IMR-90 (cell line): Measurements from ENCODE around the gene CD82. TPM values are rescaled to one million over a fixed set of nuclear protein-coding genes. Genes with fewer than 3 reads are reported as not detected.

Experiments
- ATAC-seq: fragments of 200-7000 bp; cut with Tn5 transposase; 2 replicates; pipeline ENCODE4 v1.9.1; 2020; ENCODE audit warnings: low read depth, mild to moderate bottlenecking, moderate library complexity
- BruUV-seq: library from RNA; stranded (reverse); fragments of 400-500 nt; replicated peaks from 2 replicates; lab custom pipeline; 2021; lab: Mats Ljungman, UMichigan
- CTCF ChIA-PET: fragments of 300-600 bp; formaldehyde crosslinking; extraction: SDS; loops from one replicate; lab custom pipeline; 2021; ENCODE audit warnings: antibody characterized with exemption; lab: Yijun Ruan, JAX
- POLR2A ChIA-PET: fragments of 300-600 bp; sonication (Branson Sonifier 250); formaldehyde crosslinking; loops from one replicate; lab custom pipeline; 2022; ENCODE audit warnings: antibody characterized with exemption; ENCODE audit not compliant: unreplicated experiment; lab: Charles Lee
- DNase-seq: peaks from one replicate; pipeline ENCODE4 v3.0.0; 2013
- H2AFZ ChIP-seq: replicated peaks from 2 replicates; pipeline ENCODE3; 2013; ENCODE audit warnings: low read length, mild to moderate bottlenecking; ENCODE audit not compliant: poor library complexity
- H2AK5ac ChIP-seq: 2 replicates; pipeline ENCODE4 v1.6.1; 2013; ENCODE audit warnings: low read depth, low read length, inconsistent platforms
- H2AK9ac ChIP-seq: replicated peaks from 2 replicates; pipeline ENCODE3; 2013; ENCODE audit warnings: mild to moderate bottlenecking, low read depth, low read length, moderate library complexity; ENCODE audit not compliant: poor library complexity
- H2BK120ac ChIP-seq: 2 replicates; pipeline ENCODE4 v1.6.1; 2013; ENCODE audit warnings: low read depth, low read length, inconsistent platforms
- H2BK15ac ChIP-seq: 3 replicates; pipeline ENCODE4 v1.6.1; 2013; ENCODE audit warnings: low read depth, low read length, inconsistent platforms
- H2BK20ac ChIP-seq: 2 replicates; pipeline ENCODE4 v1.6.1; 2013; ENCODE audit warnings: low read depth, mild to moderate bottlenecking, inconsistent platforms, low read length, moderate library complexity
- H2BK5ac ChIP-seq: 2 replicates; pipeline ENCODE4 v1.6.1; 2013; ENCODE audit warnings: mild to moderate bottlenecking, low read depth, low read length, inconsistent platforms; ENCODE audit not compliant: poor library complexity, severe bottlenecking
- H3K14ac ChIP-seq: replicated peaks from 2 replicates; pipeline ENCODE4 v1.6.1; 2013; ENCODE audit warnings: low read depth, low read length, inconsistent platforms
- H3K18ac ChIP-seq: 2 replicates; pipeline ENCODE4 v1.6.1; 2013; ENCODE audit warnings: low read depth, low read length, control low read depth
- H3K23ac ChIP-seq: 2 replicates; pipeline ENCODE4 v1.6.1; 2013; ENCODE audit warnings: low read depth, low read length, inconsistent platforms
- H3K27ac ChIP-seq: 2 replicates; pipeline ENCODE4 v1.5.1; 2013; ENCODE audit warnings: mild to moderate bottlenecking, control low read depth, low read length; ENCODE audit not compliant: insufficient read depth
- H3K27me3 ChIP-seq: 2 replicates; pipeline ENCODE4 v1.6.1; 2013; ENCODE audit warnings: low read length; ENCODE audit not compliant: control insufficient read depth, insufficient read depth
- H3K36me3 ChIP-seq: 2 replicates; pipeline ENCODE4 v1.6.1; 2013; ENCODE audit warnings: low read length, mixed read lengths; ENCODE audit not compliant: control insufficient read depth, insufficient read depth
- H3K4ac ChIP-seq: 2 replicates; pipeline ENCODE4 v1.6.1; 2013; ENCODE audit warnings: low read depth, low read length, inconsistent platforms
- H3K4me1 ChIP-seq: 2 replicates; pipeline ENCODE4 v1.6.1; 2013; ENCODE audit warnings: low read length, mixed read lengths; ENCODE audit not compliant: control insufficient read depth, insufficient read depth
- H3K4me2 ChIP-seq: 2 replicates; pipeline ENCODE4 v1.6.1; 2013; ENCODE audit warnings: low read depth, mild to moderate bottlenecking, control low read depth, low read length, moderate library complexity
- H3K4me3 ChIP-seq: 2 replicates; pipeline ENCODE4 v1.5.1; 2013; ENCODE audit warnings: low read depth, mild to moderate bottlenecking, control low read depth, low read length, moderate library complexity; ENCODE audit not compliant: insufficient read depth
- H3K56ac ChIP-seq: 2 replicates; pipeline ENCODE4 v1.6.1; 2013; ENCODE audit warnings: low read length, inconsistent platforms; ENCODE audit not compliant: insufficient read depth; ENCODE audit errors: extremely low read depth
- H3K79me1 ChIP-seq, 2 experiments: 2 replicates each; pipeline ENCODE4 v1.6.1; 2013; ENCODE audit warnings: low read length in 2 of 2, inconsistent platforms in 1 of 2, low read depth in 1 of 2
- H3K9ac ChIP-seq: 2 replicates; pipeline ENCODE4 v1.6.1; 2013; ENCODE audit warnings: low read depth, low read length, control low read depth
- H3K9me1 ChIP-seq: 2 replicates; pipeline ENCODE4 v1.6.1; 2013; ENCODE audit warnings: low read length, inconsistent platforms; ENCODE audit not compliant: insufficient read depth
- H3K9me3 ChIP-seq: 2 replicates; pipeline ENCODE4 v1.6.1; 2013; ENCODE audit warnings: low read length; ENCODE audit not compliant: control insufficient read depth, insufficient read depth
- H4K20me1 ChIP-seq: 2 replicates; pipeline ENCODE4 v1.6.1; 2013; ENCODE audit warnings: low read length, inconsistent platforms; ENCODE audit not compliant: insufficient read depth
- H4K5ac ChIP-seq: 2 replicates; pipeline ENCODE4 v1.6.1; 2013; ENCODE audit warnings: mild to moderate bottlenecking, low read depth, low read length, control low read depth
- H4K8ac ChIP-seq, 2 experiments: 2 replicates each; pipeline ENCODE4 v1.6.1; 2013; ENCODE audit warnings: low read depth in 2 of 2, low read length in 2 of 2, control low read depth in 1 of 2, inconsistent platforms in 1 of 2
- H4K91ac ChIP-seq: 2 replicates; pipeline ENCODE4 v1.6.1; 2013; ENCODE audit warnings: low read depth, low read length, inconsistent platforms; ENCODE audit not compliant: insufficient read depth
- BHLHE40 ChIP-seq: fragments of 150-350 bp; IDR thresholded peaks from 2 replicates; pipeline ENCODE4 v1.6.1; 2016; ENCODE audit warnings: mild to moderate bottlenecking, low read depth, low read length
- CTCF ChIP-seq: conservative IDR thresholded peaks from 2 replicates; pipeline ENCODE4 v1.5.1; 2012; ENCODE audit warnings: mild to moderate bottlenecking, low read depth, low read length, improper control_type of control experiment
- MAFK ChIP-seq: IDR thresholded peaks from 2 replicates; pipeline ENCODE4 v1.6.1; 2012; ENCODE audit warnings: low read depth, low read length, improper control_type of control experiment
- MAZ ChIP-seq: IDR thresholded peaks from 2 replicates; pipeline ENCODE4 v1.6.1; 2012; ENCODE audit warnings: low read depth, mild to moderate bottlenecking, low read length, improper control_type of control experiment, moderate library complexity, borderline replicate concordance
- MXI1 ChIP-seq: IDR thresholded peaks from 2 replicates; pipeline ENCODE4 v1.6.1; 2012; ENCODE audit warnings: low read depth, mild to moderate bottlenecking, low read length, moderate library complexity, borderline replicate concordance
- NFE2L2 ChIP-seq: fragments of 150-350 bp; IDR thresholded peaks from 2 replicates; pipeline ENCODE4 v1.6.1; 2016; ENCODE audit warnings: low read depth, mild to moderate bottlenecking, low read length
- POLR2A ChIP-seq: IDR thresholded peaks from 2 replicates; pipeline ENCODE4 v1.6.1; 2012; ENCODE audit warnings: mild to moderate bottlenecking, low read depth, low read length
- RCOR1 ChIP-seq: IDR thresholded peaks from 2 replicates; pipeline ENCODE4 v1.6.1; 2012; ENCODE audit warnings: mild to moderate bottlenecking, low read length, improper control_type of control experiment; ENCODE audit not compliant: insufficient replicate concordance
- RFX5 ChIP-seq: IDR thresholded peaks from 2 replicates; pipeline ENCODE4 v1.8.0; 2012; ENCODE audit warnings: low read depth, mild to moderate bottlenecking, low read length, moderate library complexity
- SMC3 ChIP-seq: fragments of 150-350 bp; IDR thresholded peaks from 2 replicates; pipeline ENCODE4 v1.6.1; 2016; ENCODE audit warnings: low read depth, mild to moderate bottlenecking, antibody characterized with exemption, low read length, moderate library complexity
- WGBS, 2 experiments: methylation state at CpG; one replicate each; pipeline versions ENCODE4 v1.1.5 to v1.1.7; 2013; ENCODE audit warnings: missing lambda C conversion rate in 2 of 2; ENCODE audit not compliant: insufficient read length in 1 of 2; ENCODE audit errors: extremely low coverage in 2 of 2; 5-methylcytosine and 5-hydroxymethylcytosine counted together
- dilution Hi-C: fragments of 300-500 bp; cut with HindIII; formaldehyde crosslinking; loops from one replicate; pipeline ENCODE4 v1.14.3; 2018; ENCODE audit warnings: low sequenced_read_pairs; ENCODE audit not compliant: unreplicated experiment
- in situ Hi-C: fragments of 300-500 bp; cut with MboI; formaldehyde crosslinking; loops from 3 replicates; pipeline ENCODE4 v1.14.3; 2019; ENCODE audit warnings: low sequenced_read_pairs, inconsistent platforms, mixed read lengths
- intact Hi-C: fragments of 100-400 bp; cut with micrococcal nuclease; formaldehyde crosslinking; loops from 2 replicates; pipeline ENCODE4 v1.10.0; 2022
- polyA plus RNA-seq, 3 experiments: library from polyadenylated mRNA; depleted of rRNA; stranded (reverse); fragments of >200 nt; gene quantifications; 2 replicates each; pipeline ENCODE4 v1.2.3, GENCODE V29; 2012; ENCODE audit warnings: low replicate concordance in 1 of 3
- total RNA-seq: library from RNA; depleted of rRNA; stranded (reverse); fragments of >200 nt; gene quantifications from 2 replicates; pipeline ENCODE4 v1.2.3, GENCODE V29; 2012

The CD82 gene
- total and polyA plus RNA-seq, 2 of the 4 experiments (the other 2 are of a cell fraction) = 32.8 to 49.4 TPM

GRCh38 chr11:44648109-44648508 lies 82.6 kb downstream of the CD82 start:
- Histone ChIP-seq H2AFZ (no peak overlapping the region), H4K5ac (no peak overlapping the region), H3K4me2 (no peak overlapping the region), H3K23ac (no peak overlapping the region), H2AK5ac (no peak overlapping the region), H4K20me1 (no peaks in the 10 kb centered on the region), H3K9me3 (no peaks in the 10 kb centered on the region), H3K4me1 (no peaks in the 10 kb centered on the region), H4K91ac (no peak overlapping the region), H3K9ac (no peak overlapping the region), H2BK5ac (no peak overlapping the region), H3K14ac (no peak overlapping the region), H3K4ac (no peak overlapping the region), H3K56ac (no peak overlapping the region), H3K27ac (no peak overlapping the region), H4K8ac (no peak overlapping the region), H3K27me3 (peaks cover 18% of the 10 kb centered on the region), H2AK9ac (no peak overlapping the region), H3K4me3 (no peak overlapping the region), H3K18ac (no peak overlapping the region), H2BK120ac (no peak overlapping the region), H2BK20ac (no peak overlapping the region), H3K79me1 (no peaks in the 10 kb centered on the region), H3K36me3 (no peaks in the 10 kb centered on the region), H3K9me1 (no peaks in the 10 kb centered on the region), H2BK15ac (no peak overlapping the region)
- ATAC-seq = no peak
- no peak for TF ChIP-seq MXI1
- TF ChIP-seq MAZ = no peak
- no peak for TF ChIP-seq MAFK
- TF ChIP-seq POLR2A = no peak
- no peak for TF ChIP-seq NFE2L2
- TF ChIP-seq BHLHE40 = no peak
- no peak for TF ChIP-seq SMC3
- no peak for TF ChIP-seq CTCF
- TF ChIP-seq RFX5 = no peak
- TF ChIP-seq RCOR1 = no peak
- in situ Hi-C loops (no loop called here), dilution Hi-C loops (no loop called here), intact Hi-C loops (loop anchor here (10.0 kb wide), 1 partner anchor 647 kb away; no protein-coding TSS in a partner anchor)
- ChIA-PET CTCF (no interaction called here), POLR2A (no interaction called here)
- no CpG with 5 or more reads among the region's 1 CpG for WGBS, 2 experiments
- no peak for DNase-seq
- no TSS peak for BruUV-seq
